Stimulated activated CD8-positive, alpha-beta memory T cell treated with anti-CD3 and anti-CD28 coated beads, Interleukin-15, amount 100 ng/mL, for 4 hours (primary cell): ENCODE measurements around the gene WDR27.
"Not testable (repeated sequence)": the region's sequence is repeated elsewhere in the genome, so short reads cannot be mapped to it uniquely, and the experiment has no call there.

ENCODE experiments used
- DNase-seq, 2 donors: peaks; one replicate each; pipeline ENCODE4 v3.0.0-alpha.2; 2020; ENCODE audit warnings: low read depth in 2 of 2

WDR27 gene

GRCh38 chr6:169479783-169480495 lies 221.9 kb downstream of the WDR27 start:
- no peak for DNase-seq

GRCh38 chr6:169474362-169474761 lies 227.5 kb downstream of the WDR27 start:
- DNase-seq, result no peak

- DNase-seq, result no peak
These were observed 228.2 kb downstream of the WDR27 start for GRCh38 chr6:169473663-169474062.

DNA sequence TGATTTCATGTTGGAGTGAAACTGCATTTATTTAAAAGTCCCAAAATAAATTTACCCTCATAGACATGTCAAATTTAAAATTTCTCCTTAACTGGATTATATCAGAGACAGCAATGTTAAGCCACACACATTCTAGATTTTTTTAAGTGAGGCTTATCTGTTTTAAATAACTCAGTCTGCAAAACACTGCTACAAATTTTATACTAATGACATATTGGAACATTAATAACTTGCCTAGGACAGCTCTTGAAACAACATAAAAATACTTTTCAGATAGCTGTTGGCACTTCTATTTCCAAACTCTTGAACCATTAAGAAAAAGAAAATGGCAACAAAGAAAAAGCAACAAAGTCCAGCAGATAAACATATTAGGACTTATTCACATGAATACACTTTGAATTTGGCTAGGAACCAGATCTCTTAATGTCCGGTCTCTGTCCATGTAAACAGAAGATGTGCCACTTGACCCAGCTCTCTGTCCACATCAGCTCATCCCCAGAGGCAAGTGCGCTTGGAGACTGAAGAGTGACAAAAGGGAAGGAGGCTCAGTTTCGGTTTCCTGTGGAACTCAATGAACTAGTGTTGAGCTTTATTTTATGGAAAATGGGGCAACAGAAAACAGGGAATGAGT lies 228.9 kb downstream of the WDR27 start:
- no peak for DNase-seq

GRCh38 chr6:169470790-169471189 lies 231.0 kb downstream of the WDR27 start:
- no peak for DNase-seq

DNA sequence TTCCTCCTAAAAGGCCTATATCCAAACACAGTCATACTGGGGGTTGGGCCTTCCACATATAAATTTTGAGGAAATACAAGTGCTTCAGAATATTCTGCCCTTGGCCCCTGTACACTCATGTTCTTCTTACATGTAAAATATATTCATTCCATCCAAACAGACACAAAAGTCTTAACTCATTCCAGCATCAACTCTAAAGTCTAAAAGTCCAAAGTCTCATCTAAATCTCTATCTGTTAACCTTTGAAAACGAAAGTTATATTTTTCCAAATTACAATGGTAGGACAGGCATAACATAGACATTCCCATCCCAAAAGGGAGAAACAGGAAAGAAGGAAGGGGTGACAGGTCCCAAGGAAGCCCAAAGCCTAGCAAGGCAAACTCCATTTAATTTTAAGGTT lies 232.8 kb downstream of the WDR27 start:
- no peak for DNase-seq

DNA sequence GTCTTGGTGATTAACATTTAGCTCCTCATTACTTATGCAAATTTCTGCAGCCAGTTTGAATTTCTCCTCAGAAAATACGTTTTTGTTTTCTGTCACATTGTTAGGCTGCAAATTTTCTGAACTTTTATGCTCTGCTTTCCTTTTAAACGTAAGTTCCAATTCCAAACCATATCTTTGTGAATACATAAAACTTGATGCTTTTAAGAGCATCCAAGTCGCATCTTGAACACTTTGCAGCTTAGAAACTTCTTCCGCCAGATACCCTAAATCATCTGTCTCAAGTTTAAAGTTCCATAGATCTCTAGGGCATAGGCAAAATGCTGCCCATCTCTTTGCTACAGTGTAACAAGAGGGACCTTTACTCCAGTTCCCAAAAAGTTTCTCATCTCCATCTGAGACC lies 234.1 kb downstream of the WDR27 start:
- DNase-seq, result not testable (repeated sequence)

DNA sequence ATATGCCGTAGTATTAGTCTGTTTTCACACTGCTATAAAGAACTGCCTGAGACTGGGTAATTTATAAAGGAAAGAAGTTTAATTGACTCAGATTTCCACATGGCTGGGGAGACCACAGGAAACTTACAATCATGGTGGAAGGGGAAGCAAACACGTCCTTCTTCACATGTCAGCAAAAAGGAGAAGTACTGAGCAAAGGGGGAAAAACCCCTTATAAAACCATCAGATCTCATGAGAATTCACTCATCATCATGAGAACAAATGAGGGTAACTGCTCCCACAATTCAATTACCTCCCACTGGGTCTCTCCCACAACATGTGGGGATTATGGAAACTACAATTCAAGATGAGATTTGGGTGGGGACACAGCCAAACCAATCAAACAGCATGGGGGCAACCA lies 235.6 kb downstream of the WDR27 start:
- DNase-seq, result not testable (repeated sequence)

GRCh38 chr6:169457762-169458161 lies 244.1 kb downstream of the WDR27 start:
- no peak for DNase-seq

GRCh38 chr6:169456840-169457239 lies 245.0 kb downstream of the WDR27 start:
- no peak for DNase-seq

- DNase-seq, result no peak
These were observed 246.4 kb downstream of the WDR27 start for GRCh38 chr6:169455470-169455869.

DNA sequence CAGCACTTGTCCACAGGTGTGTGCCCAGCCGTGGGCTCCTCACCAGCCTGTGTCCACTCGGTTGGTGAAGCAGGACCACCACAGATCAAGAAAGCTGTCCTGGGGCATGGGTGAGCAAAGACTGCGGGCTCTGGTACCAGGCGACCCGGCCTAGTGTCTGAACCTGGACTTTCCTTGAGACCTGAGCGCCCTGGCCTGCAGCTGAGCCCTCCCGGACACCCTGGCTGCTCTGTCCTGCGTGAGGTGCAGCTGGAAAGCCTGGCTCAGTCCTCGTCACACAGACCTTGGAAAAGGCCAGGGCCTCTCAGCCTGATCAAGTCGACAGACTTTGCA lies 247.0 kb downstream of the WDR27 start:
- DNase-seq, result no peak

DNA sequence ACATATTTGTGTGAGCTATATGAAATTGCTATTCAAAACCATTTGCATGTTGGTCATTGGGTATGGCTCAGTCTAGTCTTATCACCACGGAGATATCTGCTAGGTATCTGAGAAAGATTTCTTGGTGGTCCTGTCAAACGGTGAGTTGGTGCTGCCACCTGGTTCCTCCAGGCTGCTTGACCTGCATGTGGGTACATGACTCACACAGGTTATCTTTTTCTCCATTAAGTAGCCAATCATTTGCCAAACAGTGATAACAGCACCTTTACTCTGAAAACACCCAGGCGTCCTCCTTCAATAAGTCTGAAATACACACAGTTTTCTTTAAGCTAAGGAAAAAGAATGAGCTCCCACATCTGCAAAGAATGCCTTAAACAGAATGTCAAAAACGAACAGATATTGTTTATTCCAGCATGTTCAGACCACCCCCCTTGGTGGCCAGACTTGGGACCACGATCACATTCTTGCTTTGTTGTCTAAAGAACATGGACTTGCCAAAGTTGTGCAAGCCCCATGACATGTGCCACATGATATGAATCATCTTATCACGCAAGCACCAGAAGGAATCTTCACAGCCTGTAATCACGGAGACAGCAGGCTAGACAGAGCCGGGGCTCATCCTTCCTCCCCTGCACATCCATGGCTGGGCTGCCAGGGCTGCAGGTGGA lies 247.5 kb downstream of the WDR27 start:
- DNase-seq, result no peak

- no peak for DNase-seq
These were observed 248.8 kb downstream of the WDR27 start for GRCh38 chr6:169452869-169453620.

DNA sequence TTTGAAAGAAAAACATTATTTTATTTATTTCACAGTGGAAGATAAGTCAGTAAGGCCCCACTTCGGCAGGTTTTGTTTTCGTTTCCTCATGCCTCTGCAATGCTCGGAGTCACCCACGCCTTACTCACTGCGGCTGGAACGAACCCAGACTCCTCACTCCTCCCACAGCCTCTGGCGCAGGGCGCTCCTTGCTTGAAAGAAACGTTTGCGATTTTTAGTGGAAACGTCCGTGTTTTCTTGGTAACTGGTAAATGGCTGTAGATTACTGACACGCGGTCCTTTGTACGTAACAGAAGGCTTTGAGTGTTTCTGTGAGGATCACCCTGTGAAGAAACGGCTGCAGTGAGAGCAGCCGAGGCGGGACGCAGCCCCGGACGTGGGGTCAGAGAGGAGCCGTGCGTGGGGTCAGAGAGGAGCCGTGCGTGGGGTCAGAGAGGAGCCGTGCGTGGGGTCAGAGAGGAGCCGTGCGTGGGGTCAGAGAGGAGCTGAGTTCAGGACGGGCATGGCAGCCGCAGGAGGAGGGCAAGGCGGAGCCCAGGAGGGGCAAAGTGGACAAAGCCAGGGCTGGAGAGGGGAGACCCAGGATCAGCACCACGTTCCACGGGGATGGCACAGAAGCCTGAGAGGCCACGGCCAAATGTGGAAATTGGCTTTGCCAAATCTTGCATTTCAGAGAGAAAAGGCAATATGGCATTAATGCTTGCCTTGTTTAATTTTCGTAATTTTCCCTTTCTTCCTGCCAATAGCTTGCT lies 249.5 kb downstream of the WDR27 start:
- no peak for DNase-seq

DNA sequence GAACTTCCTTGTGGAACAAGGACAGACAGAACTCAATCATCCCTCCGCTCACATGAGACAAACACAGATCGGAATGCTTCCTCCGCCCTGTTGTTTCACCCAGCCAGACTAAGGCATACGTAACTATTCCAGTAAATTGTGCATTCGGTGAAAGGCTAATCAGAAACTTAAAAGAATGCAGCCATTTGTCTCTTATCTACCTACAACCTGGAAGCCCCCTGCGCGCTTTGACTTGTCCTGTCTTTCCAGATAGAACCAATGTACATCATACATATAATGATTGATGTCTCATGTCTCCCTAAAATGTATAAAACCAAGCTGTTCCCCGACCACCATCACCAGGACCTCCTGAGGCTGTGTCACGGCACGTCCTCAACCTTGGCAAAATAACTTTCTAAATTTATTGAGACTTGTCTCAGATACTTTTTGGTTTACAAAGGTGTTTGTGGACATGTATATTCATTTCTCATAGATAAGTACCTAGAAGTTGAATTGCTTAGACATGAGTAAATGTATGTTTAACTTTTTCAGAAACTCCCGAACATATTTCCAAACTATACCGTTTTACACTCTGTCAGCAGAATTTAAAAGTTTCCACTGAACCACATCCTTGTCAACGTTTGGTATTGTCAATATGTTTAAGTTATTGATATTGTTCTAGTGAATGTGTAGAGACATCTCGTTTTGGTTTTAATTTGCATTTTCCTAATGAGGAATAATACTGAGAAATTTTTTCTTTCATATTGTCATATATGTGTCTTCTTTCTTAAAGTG lies 250.6 kb downstream of the WDR27 start:
- no peak for DNase-seq

- no peak for DNase-seq
These were observed 251.7 kb downstream of the WDR27 start for GRCh38 chr6:169450097-169450496.

DNA sequence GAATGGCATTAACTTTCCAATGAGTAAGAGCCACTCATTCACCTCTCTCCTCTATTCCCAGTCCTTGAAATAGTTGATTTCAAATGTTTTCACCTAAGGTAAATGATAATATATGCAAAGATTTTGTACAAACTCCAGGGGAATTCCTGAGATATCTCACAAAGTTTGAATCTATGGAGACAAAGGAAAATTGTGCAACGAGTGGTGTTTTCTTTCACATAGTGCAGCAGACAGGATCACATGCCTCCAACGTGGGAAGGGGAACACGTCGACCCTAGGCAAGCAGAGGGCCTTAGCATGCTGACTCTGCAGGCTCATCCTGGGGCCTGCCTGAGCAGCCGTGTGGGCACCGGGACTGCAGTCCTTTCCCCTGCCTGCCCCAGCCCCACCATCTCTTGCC lies 252.6 kb downstream of the WDR27 start:
- DNase-seq, result no peak

DNA sequence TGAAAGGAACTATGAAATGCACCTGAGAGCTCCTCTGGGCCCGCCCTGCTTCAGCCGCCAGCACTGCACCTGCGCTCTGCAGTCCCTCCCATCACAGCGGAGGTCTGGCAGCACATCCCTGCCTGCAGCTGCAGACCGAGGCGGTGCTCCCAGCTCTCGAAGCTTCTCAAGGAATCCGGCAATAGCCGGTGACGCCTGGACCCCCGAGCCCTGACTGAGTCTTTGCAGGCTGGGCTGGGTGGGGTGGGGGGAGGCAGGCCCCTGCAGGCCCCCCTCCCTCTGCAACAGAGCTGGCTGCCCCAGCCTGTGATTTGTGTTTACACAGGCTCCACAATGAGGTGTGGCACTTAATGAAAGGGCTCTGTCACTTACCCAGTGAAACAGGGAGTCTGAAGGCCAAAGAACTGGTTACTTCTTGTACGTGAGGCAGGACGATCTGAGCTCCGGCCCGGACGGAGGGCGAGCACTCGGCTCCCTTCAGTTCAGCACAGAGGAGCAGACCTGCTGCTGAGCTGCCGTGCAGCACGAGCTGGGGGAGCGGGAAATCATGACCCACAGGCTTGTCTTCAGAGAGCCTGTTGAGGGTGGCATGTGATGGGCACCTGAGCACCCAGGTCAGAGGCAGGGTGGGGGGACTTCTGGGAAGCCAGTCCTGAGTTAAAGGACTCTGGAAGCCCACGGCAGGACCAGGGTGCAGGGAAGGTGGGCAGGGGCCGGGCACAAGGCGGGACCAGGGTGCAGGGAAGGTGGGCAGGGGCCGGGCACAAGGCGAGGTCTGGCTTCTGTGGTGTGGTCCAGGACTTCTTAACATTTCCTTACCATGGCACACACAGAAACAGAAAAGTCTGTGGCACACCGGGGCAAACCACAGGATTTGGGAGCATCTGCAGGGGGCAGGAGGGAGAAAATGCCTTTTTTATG lies 255.9 kb downstream of the WDR27 start:
- DNase-seq, result no peak

DNA sequence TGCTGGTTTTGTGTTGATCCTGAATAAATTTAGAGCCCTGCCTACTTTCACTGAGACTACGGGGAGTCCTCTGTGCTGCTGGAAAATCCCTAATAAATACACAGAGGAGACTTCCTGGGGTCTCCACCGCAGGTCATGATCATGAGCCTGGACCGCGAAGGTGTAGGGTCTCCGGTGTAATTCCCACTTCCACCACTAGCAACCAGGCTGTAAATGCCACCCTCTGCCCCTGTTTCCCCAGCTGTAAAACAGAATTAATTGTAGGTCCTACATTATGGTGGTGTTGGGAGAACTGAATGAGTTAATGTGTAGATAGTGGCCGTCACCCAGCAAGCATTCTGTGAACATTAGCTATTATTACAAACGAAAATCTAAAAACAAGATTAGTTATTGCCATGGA lies 256.6 kb downstream of the WDR27 start:
- no peak for DNase-seq
